HEK293 (cell line): ENCODE results near the gene UQCC3.
"Not testable (repeated sequence)": the region's sequence is repeated elsewhere in the genome, so short reads cannot be mapped to it uniquely, and the experiment has no call there.

Experiments used
- HOXC10 ChIP-seq: sonication (generic); formaldehyde crosslinking; IDR thresholded peaks from 2 replicates; pipeline ENCODE4 v1.8.1; 2023; ENCODE audit warnings: mild to moderate bottlenecking, missing genetic modification reagents
- KLF10 ChIP-seq: fragments of 450-650 bp; IDR thresholded peaks from 2 replicates; pipeline ENCODE4 v1.5.1; 2018; ENCODE audit warnings: missing biosample characterization, mild to moderate bottlenecking, missing genetic modification characterization
- PRDM10 ChIP-seq: fragments of 450-650 bp; formaldehyde crosslinking; IDR thresholded peaks from 2 replicates; pipeline ENCODE4 v1.5.1; 2016; ENCODE audit warnings: missing biosample characterization, missing genetic modification characterization
- ZNF138 ChIP-seq: fragments of 450-650 bp; formaldehyde crosslinking; IDR thresholded peaks from 2 replicates; pipeline ENCODE4 v1.5.1; 2016; ENCODE audit warnings: missing biosample characterization, missing genetic modification characterization, borderline replicate concordance
- ZNF274 ChIP-seq, 2 experiments: fragments of 200-500 bp in 1 of 2; fragments of 450-650 bp in 1 of 2; sonication (Bioruptor generic) in 1 of 2; formaldehyde crosslinking in 1 of 2; IDR thresholded peaks; 2 replicates each; pipeline versions ENCODE4 v1.5.1 to v1.6.1; 2014 to 2016; ENCODE audit warnings: borderline replicate concordance in 1 of 2, inconsistent platforms in 1 of 2, low read length in 1 of 2, missing biosample characterization in 1 of 2, missing genetic modification characterization in 1 of 2
- ZNF660 ChIP-seq: fragments of 450-650 bp; IDR thresholded peaks from 2 replicates; pipeline ENCODE4 v1.5.1; 2018; ENCODE audit warnings: missing biosample characterization, mild to moderate bottlenecking, missing genetic modification characterization
- ZNF776 ChIP-seq: fragments of 450-650 bp; formaldehyde crosslinking; IDR thresholded peaks from 2 replicates; pipeline ENCODE4 v1.5.0; 2017; ENCODE audit warnings: missing biosample characterization, missing genetic modification characterization, borderline replicate concordance
- ZSCAN23 ChIP-seq: fragments of 450-650 bp; formaldehyde crosslinking; IDR thresholded peaks from 2 replicates; pipeline ENCODE4 v1.5.1; 2016; ENCODE audit warnings: missing biosample characterization, missing genetic modification characterization
- TF ChIP-seq, protein P1 (sequence below): fragments of 450-650 bp; formaldehyde crosslinking; IDR thresholded peaks from 2 replicates; pipeline ENCODE4 v1.5.1; 2016; ENCODE audit warnings: missing biosample characterization, missing genetic modification characterization

DNA sequence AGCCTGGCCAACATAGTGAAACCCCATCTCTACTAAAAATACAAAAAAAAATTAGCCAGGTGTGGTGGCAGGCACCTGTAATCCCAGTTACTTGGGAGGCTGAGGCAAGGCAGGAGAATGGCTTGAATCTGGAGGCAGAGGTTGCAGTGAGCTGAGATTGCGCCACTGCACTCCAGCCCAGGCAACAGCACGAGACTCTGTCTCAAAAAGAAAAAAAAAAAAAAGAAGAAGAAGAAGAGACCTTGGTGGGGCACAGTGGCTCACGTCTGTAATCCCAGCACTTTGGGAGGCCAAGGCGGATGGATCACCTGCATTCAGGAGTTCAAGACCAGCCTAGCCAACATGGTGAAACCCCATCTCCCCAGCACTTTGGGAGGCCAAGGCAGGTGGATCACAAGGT, 32.4 kb downstream of the UQCC3 start:
- not testable (repeated sequence) for TF ChIP-seq PRDM10 (tag by site-specific recombination); ZNF274 (IDR thresholded peaks at IDR 0.05; ENCODE audit: low read length); ZNF274 (tag by site-specific recombination; IDR thresholded peaks at IDR 0.05; ENCODE audit: borderline replicate concordance); HOXC10 (CRISPR knock-in tag); ZNF776 (tag by site-specific recombination); ZSCAN23 (tag by site-specific recombination); KLF10 (tag by site-specific recombination); ZNF660 (tag by site-specific recombination); ZNF138
- TF ChIP-seq, protein P1, sequence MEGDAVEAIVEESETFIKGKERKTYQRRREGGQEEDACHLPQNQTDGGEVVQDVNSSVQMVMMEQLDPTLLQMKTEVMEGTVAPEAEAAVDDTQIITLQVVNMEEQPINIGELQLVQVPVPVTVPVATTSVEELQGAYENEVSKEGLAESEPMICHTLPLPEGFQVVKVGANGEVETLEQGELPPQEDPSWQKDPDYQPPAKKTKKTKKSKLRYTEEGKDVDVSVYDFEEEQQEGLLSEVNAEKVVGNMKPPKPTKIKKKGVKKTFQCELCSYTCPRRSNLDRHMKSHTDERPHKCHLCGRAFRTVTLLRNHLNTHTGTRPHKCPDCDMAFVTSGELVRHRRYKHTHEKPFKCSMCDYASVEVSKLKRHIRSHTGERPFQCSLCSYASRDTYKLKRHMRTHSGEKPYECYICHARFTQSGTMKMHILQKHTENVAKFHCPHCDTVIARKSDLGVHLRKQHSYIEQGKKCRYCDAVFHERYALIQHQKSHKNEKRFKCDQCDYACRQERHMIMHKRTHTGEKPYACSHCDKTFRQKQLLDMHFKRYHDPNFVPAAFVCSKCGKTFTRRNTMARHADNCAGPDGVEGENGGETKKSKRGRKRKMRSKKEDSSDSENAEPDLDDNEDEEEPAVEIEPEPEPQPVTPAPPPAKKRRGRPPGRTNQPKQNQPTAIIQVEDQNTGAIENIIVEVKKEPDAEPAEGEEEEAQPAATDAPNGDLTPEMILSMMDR: not testable (repeated sequence)
